CD4-positive, alpha-beta T cell treated with Interleukin-1 beta for 1 hour (primary cell): ENCODE measurements around the gene C14orf180.

Experiments used
- DNase-seq, 2 donors: peaks; one replicate each; pipeline ENCODE4 v3.0.0-alpha.2; 2020 to 2022

The C14orf180 gene

DNA sequence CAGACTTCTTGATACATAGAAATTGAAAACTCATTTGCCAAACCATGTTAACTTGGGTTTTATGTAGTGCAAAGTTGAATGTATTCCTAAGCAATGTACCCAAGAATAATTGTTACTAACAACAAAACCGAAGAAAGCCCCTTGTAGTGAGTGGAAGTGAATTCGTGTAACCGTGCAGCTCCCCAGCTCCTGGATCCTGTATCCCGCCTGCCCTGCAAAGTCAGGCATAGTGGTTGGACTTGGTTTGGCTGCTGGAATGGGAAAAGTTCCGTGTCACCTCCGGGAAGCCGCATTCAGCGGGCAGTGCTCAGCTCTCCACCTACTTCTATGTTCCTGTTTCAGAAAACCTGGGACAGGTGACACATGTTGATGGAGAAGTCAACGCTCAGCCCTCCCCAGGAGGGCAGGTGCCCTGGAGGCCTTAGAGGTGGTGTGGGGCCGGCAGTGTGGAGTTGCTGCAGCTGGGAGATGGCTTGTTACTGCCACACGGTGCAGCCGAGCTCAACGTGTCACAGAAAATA lies 29.2 kb upstream of the C14orf180 start:
- DNase-seq = no peak

- DNase-seq = no peak
Observed at GRCh38 chr14:104550861-104551728, 28.5 kb upstream of the C14orf180 start.

GRCh38 chr14:104551851-104552737 lies 27.5 kb upstream of the C14orf180 start:
- no peak for DNase-seq

- no peak for DNase-seq
Observed at GRCh38 chr14:104552738-104553125, 26.8 kb upstream of the C14orf180 start.

DNA sequence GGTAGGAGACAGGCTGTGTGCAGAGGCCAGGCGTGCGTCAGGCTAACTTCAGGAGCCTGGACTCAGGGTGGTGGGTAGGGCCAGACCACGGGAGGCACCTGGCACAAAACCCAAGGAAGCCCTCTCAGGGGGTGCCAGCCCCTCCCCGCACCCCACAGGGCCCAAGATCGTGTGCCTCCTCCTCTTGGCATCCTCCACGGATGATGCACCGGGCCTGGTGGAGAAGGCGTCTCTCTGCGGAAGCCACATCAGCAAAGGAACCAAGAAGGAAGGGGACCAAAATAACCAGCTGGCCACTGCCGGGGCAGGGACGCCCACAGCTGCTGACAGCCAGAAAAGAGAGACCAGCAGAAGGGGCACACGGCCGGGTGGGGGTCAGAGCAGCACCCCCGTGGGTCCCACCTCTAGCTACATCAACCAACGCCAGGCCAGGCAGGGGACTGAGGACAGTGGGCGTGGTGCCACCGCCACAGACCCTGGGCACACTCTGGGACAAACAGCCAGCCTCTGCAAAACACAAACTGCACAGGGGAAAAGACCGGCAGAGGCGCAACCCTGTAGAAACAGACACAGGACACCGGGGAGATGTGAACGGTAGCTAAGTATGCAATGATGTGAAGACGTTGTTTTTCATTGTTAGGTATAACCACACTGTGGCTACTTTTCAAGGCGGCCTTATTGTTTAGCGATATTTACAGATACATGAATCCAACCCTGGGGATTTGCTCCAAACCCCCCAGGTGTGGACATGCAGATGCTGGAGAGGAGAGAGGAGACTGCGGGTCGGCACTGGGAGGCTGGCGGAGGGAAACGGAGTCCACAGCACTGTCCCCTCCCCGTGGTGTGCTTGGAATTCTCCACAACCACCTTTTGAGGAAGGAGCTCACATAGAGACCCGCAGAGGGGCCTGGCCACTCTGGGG lies 26.1 kb upstream of the C14orf180 start:
- DNase-seq = no peak

DNA sequence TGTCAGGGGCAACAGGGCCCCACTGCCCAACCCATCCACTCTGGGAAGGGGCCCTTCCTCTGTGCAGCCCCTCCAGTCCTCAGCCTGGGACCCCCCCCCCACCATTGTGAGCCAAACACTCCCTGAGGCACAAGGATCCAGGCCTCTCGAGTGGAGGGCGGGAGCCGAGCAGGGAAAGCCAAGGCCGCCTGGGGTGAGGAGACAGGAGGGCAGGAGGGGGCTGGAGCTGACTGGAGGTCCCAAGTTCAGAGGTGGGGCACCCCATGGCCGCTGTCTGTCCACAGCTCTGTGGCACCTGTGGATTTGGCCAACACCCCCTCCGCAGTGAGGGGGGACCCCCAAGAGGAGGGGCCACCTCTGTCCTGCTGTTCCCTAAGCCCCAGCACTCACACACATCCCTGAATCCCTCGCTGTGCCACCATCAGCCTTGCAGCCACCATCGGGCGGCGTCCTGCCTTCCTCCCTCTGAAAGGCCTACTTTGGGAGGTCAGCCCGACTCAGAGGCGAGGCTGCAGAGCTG lies 25.4 kb upstream of the C14orf180 start:
- DNase-seq = no peak

DNA sequence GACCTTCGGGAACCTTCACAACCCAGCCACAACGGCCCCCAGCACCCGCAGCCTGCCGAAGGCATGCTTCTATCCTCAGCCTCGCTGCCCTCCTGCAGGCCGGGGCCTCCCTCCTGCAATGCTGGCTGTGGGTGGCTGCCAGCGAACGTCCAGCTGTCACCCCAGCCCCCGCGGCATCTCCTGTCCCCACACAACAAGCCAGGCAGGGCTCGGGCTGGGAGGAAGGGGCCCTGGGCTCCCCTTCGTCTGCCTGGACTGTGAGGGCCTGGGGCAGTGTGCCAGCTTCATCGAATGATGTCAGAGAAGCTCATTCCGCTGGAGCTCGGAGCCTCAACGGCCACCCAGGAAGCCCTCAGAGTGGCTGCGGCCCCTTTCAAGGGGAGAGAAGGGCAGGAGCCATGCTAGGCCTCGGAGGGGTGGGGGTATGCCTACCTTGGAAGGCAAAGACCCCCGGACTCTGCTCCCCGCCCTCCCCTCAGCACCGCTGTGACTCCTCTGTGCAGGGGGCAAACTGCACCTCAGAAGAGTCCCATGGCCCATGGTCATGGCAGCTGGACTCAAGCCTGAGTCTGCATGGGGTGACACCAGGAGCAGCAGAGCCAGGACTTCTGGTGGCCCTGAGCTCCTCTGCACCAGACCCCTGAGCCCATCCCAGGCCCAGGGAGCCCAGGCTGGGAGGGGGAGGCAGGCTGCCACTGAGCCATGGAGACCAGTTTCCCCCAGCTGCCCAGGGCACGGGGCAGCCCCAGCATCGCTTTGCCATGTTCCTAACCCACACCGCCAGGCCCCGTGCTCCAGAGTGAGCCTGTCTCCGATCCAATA lies 24.7 kb upstream of the C14orf180 start:
- no peak for DNase-seq

GRCh38 chr14:104555430-104556255 lies 23.9 kb upstream of the C14orf180 start:
- DNase-seq = no peak

GRCh38 chr14:104556256-104557021 lies 23.1 kb upstream of the C14orf180 start:
- DNase-seq = no peak

- DNase-seq = no peak
Observed at GRCh38 chr14:104557086-104557485, 22.5 kb upstream of the C14orf180 start.

GRCh38 chr14:104557766-104558165 lies 21.8 kb upstream of the C14orf180 start:
- DNase-seq = no peak

GRCh38 chr14:104558231-104559027 lies 21.1 kb upstream of the C14orf180 start:
- no peak for DNase-seq

DNA sequence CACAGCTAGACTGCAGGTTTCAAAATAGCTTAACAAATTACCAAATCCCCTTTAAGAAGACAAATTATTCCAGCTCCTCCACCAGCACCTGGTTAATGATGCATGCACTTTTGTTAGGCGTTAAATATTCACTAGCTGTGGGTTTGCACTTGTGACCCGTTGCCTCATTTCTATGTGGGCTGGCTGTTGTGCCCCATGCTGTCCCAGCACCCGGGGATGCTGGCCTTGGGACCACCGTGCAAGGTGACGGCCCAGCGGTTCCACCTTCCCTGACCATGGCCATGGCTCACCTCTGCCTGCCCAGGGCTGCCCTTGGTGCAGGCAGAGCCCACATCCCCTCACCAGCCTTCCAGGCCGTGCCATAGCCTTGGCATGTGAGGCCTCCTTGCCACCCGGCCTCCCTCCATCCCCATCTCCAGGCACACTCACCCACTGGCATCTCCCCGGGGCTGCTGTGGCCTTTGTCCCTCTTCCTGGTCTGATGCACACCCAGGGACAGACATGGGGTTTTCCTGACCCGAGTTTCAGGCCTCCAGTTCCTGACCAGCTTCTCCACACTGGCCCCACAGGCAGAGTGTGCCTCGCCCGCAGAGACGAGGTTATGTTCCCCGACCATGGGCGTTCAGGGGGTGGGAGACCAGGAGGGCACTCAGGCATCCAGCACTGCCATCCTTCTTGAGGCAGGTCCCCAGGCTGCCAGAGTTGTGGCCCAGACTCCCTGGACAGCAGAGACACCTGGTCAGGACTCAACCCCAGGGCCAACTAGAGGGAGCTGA lies 20.3 kb upstream of the C14orf180 start:
- DNase-seq = no peak

DNA sequence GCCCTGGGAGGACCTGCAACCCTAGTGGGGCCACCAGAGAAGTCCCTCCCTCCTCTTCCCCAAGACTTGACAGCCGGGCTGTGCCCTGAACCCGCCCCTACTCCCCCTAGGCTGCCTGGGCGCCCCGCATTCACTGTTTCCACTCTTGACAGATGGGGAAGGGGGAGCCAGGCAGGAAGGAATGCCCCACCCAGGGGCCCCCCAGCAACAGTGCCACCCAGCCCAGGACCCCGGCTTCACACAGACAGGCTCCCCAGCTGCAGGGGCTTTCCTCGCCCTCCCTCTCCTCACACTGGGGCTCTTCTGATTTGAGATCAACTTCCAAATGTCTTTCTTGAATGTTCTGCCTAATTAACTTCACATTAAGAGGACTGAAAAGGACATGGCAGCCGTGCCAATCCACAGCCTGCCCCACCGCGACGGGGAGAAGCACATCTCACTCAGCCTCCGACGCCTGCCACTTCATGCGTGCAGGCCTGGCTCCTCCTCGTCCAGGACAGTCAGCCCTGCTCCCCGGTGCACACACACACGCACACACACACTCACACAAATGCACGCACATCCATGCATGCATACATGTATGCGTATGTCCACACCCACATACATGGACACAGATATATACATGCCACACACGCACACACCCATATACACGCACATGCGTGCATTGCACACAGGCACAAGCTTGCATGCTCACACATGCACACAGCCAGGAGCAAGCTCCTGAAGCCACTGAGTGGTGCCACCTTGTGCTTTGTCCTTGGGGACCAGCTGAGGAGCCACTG lies 19.6 kb upstream of the C14orf180 start:
- DNase-seq = no peak

GRCh38 chr14:104560586-104560945 lies 19.0 kb upstream of the C14orf180 start:
- no peak for DNase-seq

DNA sequence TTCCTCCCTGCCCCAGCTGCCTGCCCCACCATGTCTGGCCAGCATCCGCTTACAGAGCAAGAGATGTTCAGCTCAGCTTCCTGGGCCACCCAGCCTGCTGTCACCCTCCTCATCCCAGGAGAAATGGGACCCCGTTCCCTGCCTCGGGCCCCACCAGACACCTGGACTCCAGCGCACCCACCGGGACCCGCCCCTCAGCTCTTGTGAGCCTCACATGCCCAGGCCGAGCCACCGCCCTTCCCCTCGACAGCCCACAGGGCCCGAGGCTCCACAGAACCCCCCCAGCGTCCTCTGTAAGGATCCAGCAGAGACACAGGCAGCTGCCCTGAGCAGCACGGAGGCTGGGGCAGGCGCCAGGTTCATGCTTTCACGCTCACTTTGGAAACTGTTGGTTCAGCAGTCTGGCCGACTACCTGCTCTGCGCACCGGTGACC lies 18.4 kb upstream of the C14orf180 start:
- no peak for DNase-seq
